GM12872 (cell line): ENCODE measurements around the gene FARP1.

Source experiments
- TF ChIP-seq, protein P1 (sequence below): IDR thresholded peaks from 3 replicates; pipeline ENCODE4 v1.5.1; 2011; ENCODE audit warnings: low read depth, mild to moderate bottlenecking, low read length, moderate library complexity; ENCODE audit not compliant: insufficient read depth

Gene FARP1

DNA sequence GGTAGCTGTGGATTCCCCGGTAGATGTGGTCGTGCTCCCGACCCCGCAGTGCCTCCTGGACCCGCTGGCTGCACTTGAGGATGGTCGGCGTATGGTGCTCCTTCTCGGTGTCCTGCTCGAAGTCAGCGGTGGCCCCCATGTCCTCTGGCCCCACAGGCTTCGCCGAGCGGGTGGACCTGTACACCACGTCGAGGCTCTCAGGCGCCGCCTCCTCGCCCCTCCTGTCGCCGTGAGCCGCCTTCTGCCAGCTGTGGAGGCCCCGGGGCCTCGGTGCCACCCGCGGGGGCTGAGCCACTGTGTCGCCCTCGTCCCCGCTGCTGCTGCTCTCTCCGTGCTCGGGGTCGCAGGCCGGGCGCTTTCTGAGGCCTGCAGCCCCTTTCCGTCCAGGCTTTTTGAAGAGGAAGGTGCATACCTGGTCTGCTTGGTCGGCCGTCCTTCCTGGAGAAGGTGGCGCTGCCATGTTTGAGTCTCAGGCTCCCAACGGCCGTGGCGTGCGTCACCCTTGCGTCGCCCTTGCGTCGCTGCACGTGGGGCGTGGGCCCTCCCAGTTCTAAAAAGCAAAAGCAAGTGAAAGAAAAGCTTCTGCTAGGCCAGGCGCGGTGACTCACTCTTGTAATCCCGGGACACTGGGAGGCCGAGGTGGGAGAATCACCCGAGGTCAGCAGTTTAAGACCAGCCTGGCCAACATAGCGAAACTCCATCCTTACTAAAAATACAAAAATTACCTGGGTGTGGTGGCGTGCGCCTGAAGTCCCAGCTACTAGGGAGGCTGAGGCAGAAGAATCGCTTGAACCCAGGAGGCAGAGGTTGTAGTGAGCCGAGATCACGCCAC is 34.1 kb downstream of the FARP1 start, which contains the start of gene RNF113B:
TSS of gene RNF113B (minus strand) at position 493 of the 832 bp plus-strand sequence. CDS start at position 460, 33 bp downstream.
- TF ChIP-seq, protein P1, sequence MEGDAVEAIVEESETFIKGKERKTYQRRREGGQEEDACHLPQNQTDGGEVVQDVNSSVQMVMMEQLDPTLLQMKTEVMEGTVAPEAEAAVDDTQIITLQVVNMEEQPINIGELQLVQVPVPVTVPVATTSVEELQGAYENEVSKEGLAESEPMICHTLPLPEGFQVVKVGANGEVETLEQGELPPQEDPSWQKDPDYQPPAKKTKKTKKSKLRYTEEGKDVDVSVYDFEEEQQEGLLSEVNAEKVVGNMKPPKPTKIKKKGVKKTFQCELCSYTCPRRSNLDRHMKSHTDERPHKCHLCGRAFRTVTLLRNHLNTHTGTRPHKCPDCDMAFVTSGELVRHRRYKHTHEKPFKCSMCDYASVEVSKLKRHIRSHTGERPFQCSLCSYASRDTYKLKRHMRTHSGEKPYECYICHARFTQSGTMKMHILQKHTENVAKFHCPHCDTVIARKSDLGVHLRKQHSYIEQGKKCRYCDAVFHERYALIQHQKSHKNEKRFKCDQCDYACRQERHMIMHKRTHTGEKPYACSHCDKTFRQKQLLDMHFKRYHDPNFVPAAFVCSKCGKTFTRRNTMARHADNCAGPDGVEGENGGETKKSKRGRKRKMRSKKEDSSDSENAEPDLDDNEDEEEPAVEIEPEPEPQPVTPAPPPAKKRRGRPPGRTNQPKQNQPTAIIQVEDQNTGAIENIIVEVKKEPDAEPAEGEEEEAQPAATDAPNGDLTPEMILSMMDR: no peak

DNA sequence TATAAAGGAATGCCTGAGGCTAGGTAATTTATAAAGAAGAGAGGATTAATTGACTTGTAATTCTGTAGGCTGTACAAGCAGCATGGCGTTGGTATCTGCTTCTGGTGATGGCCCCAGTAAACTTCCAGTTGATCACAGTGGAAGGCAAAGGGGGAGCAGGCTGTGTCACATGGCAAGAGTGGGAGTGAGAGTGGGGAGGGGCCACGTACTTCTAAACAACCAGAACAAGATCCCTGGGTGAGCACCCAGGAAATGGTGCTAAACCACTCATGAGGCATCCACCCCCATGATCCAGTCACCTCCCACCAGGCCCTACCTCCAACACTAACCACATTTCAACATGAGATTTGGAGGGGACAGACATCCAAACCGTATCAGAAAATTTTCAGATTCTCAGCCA is 37.2 kb downstream of the FARP1 start:
- TF ChIP-seq, protein P1: no peak

DNA sequence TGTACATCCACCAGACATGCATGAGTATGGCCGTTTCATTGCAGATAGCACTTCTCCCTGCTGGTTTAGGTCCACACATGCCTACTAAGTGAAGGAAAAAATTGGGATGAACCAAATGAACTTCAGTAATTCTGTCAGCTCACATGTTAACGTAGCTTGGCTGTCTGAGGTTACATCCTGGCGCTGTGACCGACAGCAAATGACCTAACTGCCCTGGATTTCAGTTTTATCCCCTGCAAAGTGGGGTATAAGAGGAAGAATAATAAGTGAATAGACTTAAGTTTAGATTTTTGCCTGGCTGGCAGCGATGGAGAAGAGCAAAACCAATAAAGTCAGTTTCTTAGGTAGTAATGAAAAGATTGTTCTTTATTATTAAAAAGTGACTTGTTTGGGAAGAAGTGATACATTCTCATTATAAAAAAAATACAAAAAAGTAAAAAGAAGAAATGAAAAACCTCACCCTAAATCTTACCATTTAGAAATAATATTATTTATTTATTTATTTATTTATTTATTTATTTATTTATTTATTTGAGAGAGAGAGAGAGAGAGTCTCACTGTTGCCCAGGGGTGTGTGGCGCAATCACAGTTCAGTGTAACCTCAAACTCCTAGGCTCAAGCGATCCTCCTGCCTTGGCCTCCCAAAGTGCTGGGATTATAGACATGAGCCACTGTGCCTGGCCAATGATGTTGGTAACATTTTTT is 38.4 kb downstream of the FARP1 start:
- TF ChIP-seq, protein P1: no peak

DNA sequence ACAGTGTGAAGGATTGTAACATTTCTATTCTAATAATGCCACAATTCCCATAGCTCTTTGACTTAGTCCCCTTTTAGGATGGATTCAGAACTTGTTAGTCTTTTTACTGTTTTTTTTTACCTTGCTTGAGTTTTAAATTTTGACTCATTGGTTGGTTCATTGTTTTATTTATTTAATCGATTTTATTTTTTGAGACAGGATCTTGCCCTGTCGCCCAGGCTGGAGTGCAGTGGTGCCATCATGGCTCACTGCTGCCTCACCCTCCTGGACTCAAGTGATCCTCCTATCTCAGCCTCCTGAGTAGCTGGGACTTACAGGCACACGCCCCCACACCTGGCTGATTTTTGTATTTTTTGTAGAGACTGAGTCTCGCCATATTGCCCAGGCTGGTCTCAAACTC is 39.3 kb downstream of the FARP1 start:
- TF ChIP-seq, protein P1: no peak

DNA sequence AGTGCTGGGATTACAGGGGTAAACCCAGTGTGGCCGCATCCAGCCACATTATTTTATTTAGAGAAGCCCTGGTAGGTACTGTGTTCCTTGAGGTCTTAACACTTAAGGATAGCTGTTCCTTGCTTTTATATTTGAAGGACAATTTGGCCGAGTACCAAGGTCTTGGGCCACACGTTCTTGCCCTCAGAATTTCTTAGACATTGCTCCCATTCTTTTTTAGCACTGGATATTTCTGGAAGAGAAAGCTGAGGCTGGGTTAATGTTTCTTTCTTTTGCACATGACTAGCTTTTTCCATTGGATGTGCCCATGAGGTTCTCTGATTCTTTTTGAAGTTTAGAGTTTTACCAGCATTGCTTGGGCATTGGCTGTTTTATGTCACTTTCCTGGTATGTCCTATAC is 39.7 kb downstream of the FARP1 start:
- TF ChIP-seq, protein P1: no peak

DNA sequence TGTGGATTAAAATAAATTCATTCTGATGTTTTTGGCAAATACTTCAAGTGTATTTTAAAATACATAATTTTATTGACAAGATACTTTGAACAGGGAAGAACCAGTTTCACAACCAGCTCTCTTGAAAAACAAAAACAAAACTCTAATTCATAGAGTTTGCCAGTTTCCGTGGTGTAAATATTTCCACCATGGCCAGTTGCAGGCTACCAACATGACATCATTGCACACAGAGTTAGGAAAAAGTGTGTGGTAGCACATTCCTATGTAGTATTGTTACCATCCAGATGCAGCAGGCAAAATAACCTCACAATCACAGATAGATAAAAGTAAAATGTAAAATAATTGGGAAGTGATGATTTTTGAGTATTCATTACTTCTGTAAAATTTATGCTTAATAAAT is 41.9 kb downstream of the FARP1 start:
- TF ChIP-seq, protein P1: no peak

DNA sequence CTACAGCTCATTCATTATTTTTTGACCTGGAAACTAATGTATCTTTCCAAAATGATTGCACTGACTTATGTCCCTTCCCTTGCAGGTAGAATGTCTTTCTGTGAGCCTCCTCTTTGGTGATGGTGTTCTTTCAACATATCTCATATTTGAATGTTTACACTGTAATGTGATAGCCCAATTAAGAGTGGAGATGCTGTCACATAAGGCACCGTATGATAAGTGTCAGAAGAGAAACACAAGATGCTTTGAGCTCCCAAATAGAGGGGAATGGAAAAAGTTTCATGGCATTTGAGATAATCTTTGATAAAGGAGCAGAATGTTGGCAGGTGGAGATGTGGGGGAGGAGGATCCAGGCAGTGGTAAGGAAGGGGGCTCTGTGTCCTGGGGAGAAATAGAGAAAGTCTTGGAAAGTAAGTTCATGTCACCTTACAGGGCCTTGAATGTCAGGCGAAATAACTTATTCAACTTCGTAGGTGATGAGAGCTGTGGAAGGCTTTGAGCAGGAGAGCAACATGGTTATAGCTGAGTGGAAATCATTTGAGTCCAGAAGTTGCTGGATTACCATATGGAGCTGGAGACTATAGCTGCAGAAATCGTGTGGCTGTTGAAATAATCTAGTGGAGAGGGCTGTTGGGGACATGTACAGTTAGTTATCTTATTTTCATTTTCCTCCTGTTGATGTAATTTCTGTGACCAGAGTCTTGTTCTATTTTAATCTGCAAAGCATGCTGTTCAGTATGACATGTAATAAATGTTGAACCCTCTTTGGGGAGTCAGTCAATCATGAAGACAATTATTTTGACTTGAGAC is 44.5 kb downstream of the FARP1 start:
- TF ChIP-seq, protein P1: no peak
